Measurements from ENCODE around the gene TNKS1BP1.

Gene TNKS1BP1

DNA sequence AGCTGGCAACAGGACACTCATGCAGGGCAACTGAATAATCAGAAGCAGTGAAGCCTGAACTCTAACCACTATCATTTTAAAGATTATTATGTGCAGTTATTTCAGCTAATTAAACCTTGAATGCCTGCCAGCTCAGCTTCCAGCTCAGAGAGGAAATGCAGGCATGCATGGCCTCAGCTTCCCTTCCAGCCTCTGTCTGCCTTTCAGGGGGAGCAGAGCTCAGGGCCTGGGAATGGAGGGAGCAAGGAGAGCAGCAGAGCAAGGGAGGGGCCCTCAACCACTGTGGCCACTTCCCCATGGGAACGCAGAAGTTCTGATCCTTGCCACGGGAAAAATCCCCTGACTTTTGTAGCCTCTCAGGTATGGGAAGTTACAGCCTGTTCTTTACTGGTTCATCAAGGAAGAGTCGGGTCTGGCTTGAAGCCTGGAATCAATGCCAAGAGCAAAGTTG lies 55.2 kb downstream of the TNKS1BP1 start:
- TF ChIP-seq, protein P1, sequence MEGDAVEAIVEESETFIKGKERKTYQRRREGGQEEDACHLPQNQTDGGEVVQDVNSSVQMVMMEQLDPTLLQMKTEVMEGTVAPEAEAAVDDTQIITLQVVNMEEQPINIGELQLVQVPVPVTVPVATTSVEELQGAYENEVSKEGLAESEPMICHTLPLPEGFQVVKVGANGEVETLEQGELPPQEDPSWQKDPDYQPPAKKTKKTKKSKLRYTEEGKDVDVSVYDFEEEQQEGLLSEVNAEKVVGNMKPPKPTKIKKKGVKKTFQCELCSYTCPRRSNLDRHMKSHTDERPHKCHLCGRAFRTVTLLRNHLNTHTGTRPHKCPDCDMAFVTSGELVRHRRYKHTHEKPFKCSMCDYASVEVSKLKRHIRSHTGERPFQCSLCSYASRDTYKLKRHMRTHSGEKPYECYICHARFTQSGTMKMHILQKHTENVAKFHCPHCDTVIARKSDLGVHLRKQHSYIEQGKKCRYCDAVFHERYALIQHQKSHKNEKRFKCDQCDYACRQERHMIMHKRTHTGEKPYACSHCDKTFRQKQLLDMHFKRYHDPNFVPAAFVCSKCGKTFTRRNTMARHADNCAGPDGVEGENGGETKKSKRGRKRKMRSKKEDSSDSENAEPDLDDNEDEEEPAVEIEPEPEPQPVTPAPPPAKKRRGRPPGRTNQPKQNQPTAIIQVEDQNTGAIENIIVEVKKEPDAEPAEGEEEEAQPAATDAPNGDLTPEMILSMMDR (IDR thresholded peaks at IDR 0.05), result no peak
- H3K27ac ChIP-seq, result no peak overlapping the region
- peaks cover 5% of the 10 kb centered on the region for H3K27me3 ChIP-seq
- no peaks in the 10 kb centered on the region for H3K9me3 ChIP-seq
- no peaks in the 10 kb centered on the region for H3K36me3 ChIP-seq
- no peaks in the 10 kb centered on the region for H3K4me1 ChIP-seq (ENCODE audit: control insufficient read depth in 1 of 2, insufficient read depth in 1 of 2, low read depth in 1 of 2, low read length in 1 of 2)
- H3K4me3 ChIP-seq (ENCODE audit: low read depth in 1 of 2, low read length in 1 of 2), result no peak overlapping the region

GRCh38 chr11:57266157-57266556 lies 58.6 kb downstream of the TNKS1BP1 start:
- TF ChIP-seq, protein P1 (IDR thresholded peaks at IDR 0.05), result no peak
- no peaks in the 10 kb centered on the region for H3K36me3 ChIP-seq
- H3K4me1 ChIP-seq (ENCODE audit: control insufficient read depth in 1 of 2, insufficient read depth in 1 of 2, low read depth in 1 of 2, low read length in 1 of 2), result no peaks in the 10 kb centered on the region
- peaks cover 5% of the 10 kb centered on the region for H3K27me3 ChIP-seq
- H3K27ac ChIP-seq, result no peak overlapping the region
- no peak overlapping the region for H3K4me3 ChIP-seq (ENCODE audit: low read depth in 1 of 2, low read length in 1 of 2)
- H3K9me3 ChIP-seq, result no peaks in the 10 kb centered on the region

DNA sequence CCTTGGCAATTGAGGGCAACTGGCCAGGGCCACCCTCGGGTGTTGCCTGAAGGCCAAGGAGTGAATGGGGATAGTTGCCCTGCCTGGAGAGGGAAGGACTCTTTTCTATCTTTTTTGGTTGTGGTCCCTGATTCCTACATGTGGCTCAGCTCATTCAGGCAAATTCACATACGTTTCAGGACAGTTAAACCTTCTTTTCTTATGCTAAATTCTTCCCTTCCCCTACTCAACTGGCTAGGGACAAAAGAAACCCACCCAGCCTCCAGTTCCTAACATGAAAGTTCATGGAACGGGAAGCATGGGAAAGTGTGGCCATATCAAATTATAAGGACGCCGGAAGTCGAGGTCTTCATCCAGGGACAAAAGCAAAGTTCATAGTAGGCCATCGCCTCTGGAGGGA lies 61.4 kb downstream of the TNKS1BP1 start:
- Histone ChIP-seq H3K27me3 (peaks cover 4% of the 10 kb centered on the region), H3K9me3 (no peaks in the 10 kb centered on the region), H3K4me1 (ENCODE audit: control insufficient read depth in 1 of 2, insufficient read depth in 1 of 2, low read depth in 1 of 2, low read length in 1 of 2) (no peaks in the 10 kb centered on the region), H3K27ac (no peak overlapping the region), H3K4me3 (ENCODE audit: low read depth in 1 of 2, low read length in 1 of 2) (no peak overlapping the region), H3K36me3 (no peaks in the 10 kb centered on the region)
- TF ChIP-seq, protein P1 (IDR thresholded peaks at IDR 0.05), result no peak

DNA sequence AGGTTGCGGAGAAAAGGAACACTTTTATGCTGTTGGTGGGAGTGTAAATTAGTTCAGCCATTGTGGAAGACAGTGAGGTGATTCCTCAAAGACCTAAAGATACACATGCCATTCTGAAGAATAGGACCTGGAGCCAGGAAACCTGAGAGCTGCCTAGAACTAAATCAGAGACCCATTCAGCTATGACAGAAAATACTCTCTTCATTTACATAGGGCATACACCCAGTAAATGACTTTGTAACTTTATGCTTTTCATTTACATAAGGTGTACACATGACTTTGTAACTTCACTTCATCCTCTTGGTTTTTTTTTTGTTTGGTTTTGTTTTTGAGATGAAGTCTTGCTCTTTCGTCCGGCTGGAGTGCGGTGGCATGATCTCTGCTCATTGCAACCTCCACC lies 62.6 kb downstream of the TNKS1BP1 start:
- no peak overlapping the region for H3K27ac ChIP-seq
- TF ChIP-seq, protein P1 (IDR thresholded peaks at IDR 0.05), result no peak
- no peaks in the 10 kb centered on the region for H3K4me1 ChIP-seq (ENCODE audit: control insufficient read depth in 1 of 2, insufficient read depth in 1 of 2, low read depth in 1 of 2, low read length in 1 of 2)

DNA sequence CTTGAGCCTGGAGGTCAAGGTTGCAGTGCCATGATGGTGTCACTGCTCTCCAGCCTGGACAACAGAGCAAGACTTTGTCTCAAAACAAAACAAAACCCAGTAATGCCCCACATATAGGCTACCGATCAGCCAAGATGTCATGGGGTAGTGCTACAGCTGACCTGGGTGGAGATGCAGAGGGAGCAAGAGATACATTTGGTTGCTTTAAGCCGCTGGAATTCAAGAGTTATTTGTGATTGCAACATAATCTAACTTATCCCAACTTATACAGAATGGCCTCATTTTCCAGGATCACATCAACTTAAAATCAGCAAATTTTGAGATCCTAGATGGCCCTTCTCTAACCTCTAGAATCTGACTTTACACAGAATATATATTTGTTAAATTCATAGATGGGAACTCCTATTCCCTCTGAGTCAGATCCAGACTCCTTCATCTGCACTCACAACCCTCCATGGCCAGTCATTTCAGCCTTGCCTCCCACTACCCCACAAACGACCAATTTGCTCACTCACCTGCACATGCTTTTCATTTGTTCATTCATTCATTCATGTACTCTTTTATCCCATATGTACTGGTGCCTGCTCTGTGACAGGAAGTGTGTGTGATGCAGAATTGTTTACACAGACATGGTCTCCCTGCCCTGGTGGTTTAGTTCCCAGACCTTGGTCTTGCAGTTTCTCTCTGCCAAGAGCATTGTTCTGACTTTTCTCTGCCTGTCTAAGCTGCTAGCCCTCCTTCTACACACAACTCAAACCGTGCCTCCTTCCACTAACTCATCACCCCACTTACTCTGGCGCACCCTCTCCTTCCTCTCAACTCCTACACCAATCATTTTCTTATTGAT lies 63.6 kb downstream of the TNKS1BP1 start:
- Histone ChIP-seq H3K27ac (no peak overlapping the region), H3K4me1 (ENCODE audit: control insufficient read depth in 1 of 2, insufficient read depth in 1 of 2, low read depth in 1 of 2, low read length in 1 of 2) (no peaks in the 10 kb centered on the region), H3K9me3 (no peaks in the 10 kb centered on the region), H3K36me3 (no peaks in the 10 kb centered on the region), H3K4me3 (ENCODE audit: low read depth in 1 of 2, low read length in 1 of 2) (no peak overlapping the region), H3K27me3 (peaks cover 4% of the 10 kb centered on the region)
- TF ChIP-seq, protein P1 (IDR thresholded peaks at IDR 0.05), result no peak

More for the DNA sequence above, 62.6 kb downstream of the TNKS1BP1 start:
- H3K4me3 ChIP-seq (ENCODE audit: low read depth in 1 of 2, low read length in 1 of 2), result no peak overlapping the region
- H3K9me3 ChIP-seq, result no peaks in the 10 kb centered on the region
- H3K36me3 ChIP-seq, result no peaks in the 10 kb centered on the region
- H3K27me3 ChIP-seq, result peaks cover 4% of the 10 kb centered on the region

Data from neutrophil (primary cell).